ENCODE results near the gene VSX2. TPM values are rescaled to one million over a fixed set of nuclear protein-coding genes. Genes with fewer than 3 reads are reported as not detected.

VSX2 gene
- total RNA-seq, 1 donor from 2014 or later = 0.12 TPM

Other genes with a start within 250 kb of the VSX2 start
- gene ENTPD5, start 220.2 kb upstream of the VSX2 start, total RNA-seq (ENCODE audit: low replicate concordance) = 22.2 and 25.8 TPM in 2 replicates
- 6.6 and 9.0 TPM in 2 replicates for gene BBOF1, start 220.1 kb upstream of the VSX2 start, total RNA-seq (ENCODE audit: low replicate concordance)
- gene ALDH6A1, start 155.0 kb upstream of the VSX2 start, total RNA-seq (ENCODE audit: low replicate concordance) = 28.2 and 67.2 TPM in 2 replicates
- gene LIN52, start 154.5 kb upstream of the VSX2 start, total RNA-seq (ENCODE audit: low replicate concordance) = 6.9 and 15.1 TPM in 2 replicates
- 60.5 and 92.6 TPM in 2 replicates for gene ABCD4, start 63.5 kb downstream of the VSX2 start, total RNA-seq (ENCODE audit: low replicate concordance)
- gene VRTN, start 109.0 kb downstream of the VSX2 start, total RNA-seq (ENCODE audit: low replicate concordance) = not detected in 2 replicates
- 0.36 and 0.71 TPM in 2 replicates for gene SYNDIG1L, start 186.8 kb downstream of the VSX2 start, total RNA-seq (ENCODE audit: low replicate concordance)